Skeletal muscle tissue (tissue), 4 donors: Measurements from ENCODE around the gene PALLD. TPM values are rescaled to one million over a fixed set of nuclear protein-coding genes. Genes with fewer than 3 reads are reported as not detected.

Experiments used
- H3K27ac ChIP-seq: one replicate; pipeline ENCODE4 v1.7.0; 2013; ENCODE audit warnings: mild to moderate bottlenecking, low read depth, low read length, inconsistent platforms
- H3K27me3 ChIP-seq, 3 donors: one replicate each; pipeline ENCODE4 v1.7.0; 2013; ENCODE audit warnings: low read length in 3 of 3; ENCODE audit not compliant: control insufficient read depth in 3 of 3, insufficient read depth in 3 of 3
- H3K36me3 ChIP-seq, 3 donors: one replicate each; pipeline ENCODE4 v1.7.0; 2013; ENCODE audit warnings: low read length in 3 of 3; ENCODE audit not compliant: control insufficient read depth in 3 of 3, insufficient read depth in 3 of 3
- H3K4me1 ChIP-seq, 3 donors: one replicate each; pipeline ENCODE4 v1.7.0; 2013; ENCODE audit warnings: low read length in 3 of 3, mild to moderate bottlenecking in 3 of 3; ENCODE audit not compliant: control insufficient read depth in 3 of 3, insufficient read depth in 3 of 3
- H3K4me3 ChIP-seq, 3 donors: one replicate each; pipeline ENCODE4 v1.7.0; 2013; ENCODE audit warnings: low read length in 3 of 3
- H3K9ac ChIP-seq, 3 donors: one replicate each; pipeline ENCODE4 v1.7.0; 2013; ENCODE audit warnings: low read length in 3 of 3, mild to moderate bottlenecking in 3 of 3, moderate library complexity in 2 of 3, low read depth in 1 of 3
- H3K9me3 ChIP-seq, 3 donors: one replicate each; pipeline ENCODE4 v1.7.0; 2013; ENCODE audit warnings: low read length in 3 of 3; ENCODE audit not compliant: control insufficient read depth in 3 of 3
- total RNA-seq: library from RNA; depleted of rRNA; stranded (reverse); fragments of >200 nt; gene quantifications from one replicate; pipeline ENCODE4 v1.2.3, GENCODE V29; 2014
- donor health status: Osteomylitis.

The PALLD gene
- total RNA-seq, 1 donor from 2014 or later: 140 TPM

DNA sequence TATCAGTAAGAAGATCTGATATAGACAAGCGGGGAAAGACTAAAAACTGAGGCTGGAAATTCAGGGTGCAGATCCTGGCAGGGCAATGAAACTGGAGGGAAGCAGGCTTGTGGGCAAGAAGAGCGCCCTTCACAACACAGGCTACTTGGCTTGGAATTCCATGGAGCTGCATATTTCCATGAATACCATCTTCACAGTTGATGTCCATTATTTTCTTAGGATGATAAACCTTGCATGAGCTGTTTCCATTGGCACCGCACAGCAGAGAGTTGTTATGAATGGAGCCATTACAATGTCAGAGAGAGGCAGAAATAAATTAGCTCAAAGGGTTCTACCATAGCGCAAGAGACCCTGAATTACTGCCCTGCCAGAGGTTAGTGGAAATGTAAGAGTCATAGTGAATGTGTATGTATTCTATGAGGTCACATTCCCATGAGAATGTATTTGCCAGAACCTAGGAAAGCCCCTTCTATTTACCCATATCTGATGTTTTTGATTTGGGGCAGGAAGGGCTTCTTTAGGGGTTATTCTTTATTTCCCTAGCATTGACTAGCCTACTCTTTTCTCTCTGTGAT lies 215.6 kb downstream of the PALLD start:
- Histone ChIP-seq H3K9ac (no peak overlapping the region), H3K36me3 (peaks cover 0 to 7% (median 2%) of the 10 kb centered on the region in 3 donors), H3K27ac (peak overlapping the region; percentile 52), H3K4me3 (no peak overlapping the region), H3K9me3 (no peaks in the 10 kb centered on the region), H3K4me1 (peaks cover 19 to 21% (median 19%) of the 10 kb centered on the region in 3 donors), H3K27me3 (no peaks in the 10 kb centered on the region)

DNA sequence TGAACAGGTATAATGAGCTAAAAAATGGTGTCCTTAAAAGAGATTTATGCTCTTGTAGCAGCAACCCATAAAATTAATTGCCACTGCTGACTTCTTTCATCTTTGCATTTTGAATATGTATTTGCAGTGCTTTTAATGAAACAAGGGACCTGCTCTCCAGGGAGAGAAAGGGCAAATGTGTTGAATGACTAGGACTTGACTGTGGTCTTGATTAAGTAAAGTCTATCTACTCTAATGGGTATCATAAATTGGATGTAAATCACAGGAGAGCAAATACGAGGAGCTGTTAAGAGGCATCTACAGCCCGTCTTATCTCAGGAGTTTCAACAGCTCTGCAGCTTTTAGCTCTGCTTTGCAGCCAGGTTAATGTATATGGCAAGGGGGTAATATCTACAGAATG lies 216.4 kb downstream of the PALLD start:
- Histone ChIP-seq H3K27me3 (no peaks in the 10 kb centered on the region), H3K9ac (no peak overlapping the region), H3K4me3 (no peak overlapping the region), H3K4me1 (peaks cover 20 to 25% (median 24%) of the 10 kb centered on the region in 3 donors), H3K36me3 (peaks cover 0 to 7% (median 2%) of the 10 kb centered on the region in 3 donors), H3K9me3 (no peaks in the 10 kb centered on the region), H3K27ac (no peak overlapping the region)

DNA sequence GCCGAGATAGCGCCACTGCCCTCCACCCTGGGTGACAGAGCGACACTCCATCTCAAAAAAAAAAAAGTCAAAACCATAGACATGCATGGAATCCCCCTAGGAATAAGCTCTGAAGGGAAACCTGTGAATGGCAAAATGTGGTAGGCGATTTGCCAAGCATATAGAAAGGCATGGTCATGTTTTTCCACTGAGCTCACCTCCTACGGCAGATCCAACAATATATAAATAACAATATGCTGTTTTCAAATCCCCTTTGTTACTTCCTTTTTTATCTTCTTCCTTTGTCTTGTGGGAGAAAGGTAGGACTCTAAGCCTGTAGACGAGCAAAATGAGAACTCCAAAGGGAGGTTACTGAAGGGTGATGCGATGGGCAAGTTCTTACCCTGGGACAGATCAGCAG lies 219.0 kb downstream of the PALLD start:
- no peaks in the 10 kb centered on the region for H3K27me3 ChIP-seq
- peaks cover 0 to 7% (median 0%) of the 10 kb centered on the region in 3 donors for H3K36me3 ChIP-seq
- H3K9ac ChIP-seq: no peak overlapping the region
- H3K4me3 ChIP-seq: no peak overlapping the region
- H3K9me3 ChIP-seq: no peaks in the 10 kb centered on the region
- H3K4me1 ChIP-seq: peaks cover 18 to 24% (median 21%) of the 10 kb centered on the region in 3 donors
- no peak overlapping the region for H3K27ac ChIP-seq

DNA sequence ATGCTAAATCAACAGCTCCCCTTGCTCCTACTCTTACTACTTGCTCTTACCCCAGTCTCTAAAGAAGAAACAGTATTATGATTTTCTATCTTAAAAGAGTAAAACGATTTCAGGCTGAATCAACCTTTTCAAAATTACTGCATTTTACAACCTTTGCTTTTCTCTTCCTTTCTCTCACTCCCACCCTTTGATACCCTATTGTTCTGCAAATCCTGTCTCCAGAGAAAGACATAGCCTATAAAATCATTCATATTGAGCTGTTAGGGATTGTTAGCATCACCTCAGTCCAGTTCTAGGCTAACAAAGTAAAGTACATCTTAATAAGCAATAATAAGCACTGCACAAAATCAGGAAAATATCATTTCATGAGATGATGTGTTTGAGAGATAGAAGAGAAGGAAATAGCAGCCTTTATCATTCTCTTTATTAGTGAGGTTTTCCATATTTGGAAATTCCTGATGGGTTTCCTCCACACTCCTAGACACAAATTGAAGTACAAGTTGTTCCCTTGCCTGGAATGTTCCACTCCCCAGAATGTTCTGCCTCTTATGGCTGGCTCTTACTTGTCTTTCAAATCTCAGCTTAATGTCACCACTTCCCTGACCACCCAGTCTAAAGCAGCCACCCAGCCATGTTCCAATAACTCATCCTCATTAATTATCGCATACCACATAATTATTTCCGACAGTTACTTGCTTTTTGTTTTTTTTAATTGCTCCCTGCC lies 219.7 kb downstream of the PALLD start:
- Histone ChIP-seq H3K9me3 (no peaks in the 10 kb centered on the region), H3K27ac (no peak overlapping the region), H3K9ac (no peak overlapping the region), H3K36me3 (peaks cover 0 to 7% (median 0%) of the 10 kb centered on the region in 3 donors), H3K4me3 (no peak overlapping the region), H3K4me1 (peaks cover 11 to 18% (median 15%) of the 10 kb centered on the region in 3 donors), H3K27me3 (no peaks in the 10 kb centered on the region)

DNA sequence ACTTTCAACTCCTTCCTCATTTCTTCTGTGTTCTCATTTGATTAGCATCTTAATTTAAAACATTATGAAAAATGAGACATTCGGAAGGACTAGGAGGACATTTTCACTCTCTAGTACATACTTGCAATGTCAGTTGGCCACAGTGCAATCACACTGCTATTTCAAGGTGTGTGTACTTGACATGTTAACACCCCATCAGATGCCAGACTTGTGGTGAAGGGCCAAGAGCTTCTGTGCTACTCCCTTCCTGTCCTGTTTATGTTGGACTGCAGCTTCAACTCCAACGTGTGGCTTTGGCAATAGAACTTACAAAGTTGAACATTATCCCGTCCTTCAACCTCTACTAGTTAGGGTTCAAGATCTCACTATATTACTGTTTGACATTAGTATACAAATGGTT lies 221.0 kb downstream of the PALLD start:
- no peaks in the 10 kb centered on the region for H3K27me3 ChIP-seq
- H3K9me3 ChIP-seq: no peaks in the 10 kb centered on the region
- no peak overlapping the region for H3K4me3 ChIP-seq
- H3K27ac ChIP-seq: no peak overlapping the region
- H3K4me1 ChIP-seq: peaks cover 9 to 15% (median 10%) of the 10 kb centered on the region in 3 donors
- H3K9ac ChIP-seq: no peak overlapping the region
- H3K36me3 ChIP-seq: peaks cover 0 to 4% (median 0%) of the 10 kb centered on the region in 3 donors

DNA sequence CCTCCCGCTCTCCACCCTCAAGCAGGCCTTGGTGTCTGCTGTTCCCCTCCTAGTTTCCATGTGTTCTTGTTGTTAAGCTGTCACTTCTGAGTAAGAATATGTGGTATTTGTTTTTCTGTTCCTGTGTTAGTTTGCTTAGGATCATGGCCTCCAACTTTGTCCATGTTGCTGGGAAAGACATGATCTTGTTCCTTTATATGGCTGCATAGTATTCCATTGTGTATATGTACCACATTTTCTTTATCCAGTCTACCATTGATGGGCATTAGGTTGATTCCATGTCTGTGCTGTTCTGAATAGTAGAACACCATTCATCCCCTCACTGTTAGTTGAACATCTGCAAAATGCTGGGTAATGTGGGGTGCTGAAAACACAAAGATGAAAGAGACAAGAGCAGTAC lies 222.9 kb downstream of the PALLD start:
- H3K27ac ChIP-seq: no peak overlapping the region
- H3K36me3 ChIP-seq: no peaks in the 10 kb centered on the region
- H3K4me1 ChIP-seq: peaks cover 10 to 15% (median 14%) of the 10 kb centered on the region in 3 donors

DNA sequence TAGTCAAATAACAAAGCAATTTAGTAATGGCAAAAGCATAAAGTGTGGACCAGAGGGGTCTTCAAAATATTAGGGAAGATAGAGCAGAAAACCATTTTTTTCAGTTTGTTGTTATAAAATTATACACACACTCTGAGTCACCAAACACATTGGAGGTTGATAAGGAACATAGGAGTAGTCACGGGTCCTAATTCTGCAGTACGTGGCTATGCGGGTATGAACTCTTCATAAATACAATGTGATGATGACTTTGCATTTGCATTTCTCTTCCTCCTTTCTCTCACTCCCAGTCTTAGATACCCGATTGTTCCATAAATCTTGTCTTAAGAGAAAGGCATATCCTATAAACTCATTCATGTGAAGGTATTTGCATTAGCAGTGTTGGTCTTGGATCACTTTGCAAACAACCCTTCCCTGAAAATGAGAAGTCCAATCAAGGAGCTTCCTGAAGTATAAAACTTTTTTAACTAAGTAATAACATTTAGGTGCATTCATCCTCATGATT lies 223.6 kb downstream of the PALLD start:
- H3K4me3 ChIP-seq: no peak overlapping the region

More for the DNA sequence above, 222.9 kb downstream of the PALLD start:
- no peaks in the 10 kb centered on the region for H3K27me3 ChIP-seq
- no peak overlapping the region for H3K9ac ChIP-seq
- H3K9me3 ChIP-seq: no peaks in the 10 kb centered on the region
- H3K4me3 ChIP-seq: no peak overlapping the region

DNA sequence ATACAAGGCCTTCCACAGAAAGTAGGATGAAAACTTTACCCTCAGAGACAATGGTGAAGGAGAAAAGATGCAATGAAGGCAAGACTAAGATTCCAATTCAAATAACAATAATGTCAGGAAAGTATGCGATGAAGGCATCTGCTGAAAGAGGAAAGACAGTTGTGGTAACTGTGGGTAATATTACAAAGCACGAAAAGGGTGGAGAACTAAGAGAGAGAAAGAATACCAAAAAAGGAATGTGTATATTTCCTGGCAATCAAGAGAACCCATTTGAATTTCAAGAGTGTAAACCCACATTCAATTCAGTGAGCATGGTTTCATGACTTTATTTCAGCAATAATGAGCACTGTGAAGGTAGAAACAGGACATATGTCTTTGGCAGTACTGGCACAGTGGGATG lies 225.5 kb downstream of the PALLD start:
- no peaks in the 10 kb centered on the region for H3K36me3 ChIP-seq
- H3K4me3 ChIP-seq: no peak overlapping the region
- H3K9ac ChIP-seq: no peak overlapping the region
- peaks cover 0 to 4% (median 0%) of the 10 kb centered on the region in 3 donors for H3K9me3 ChIP-seq
- H3K4me1 ChIP-seq: peaks cover 5 to 8% (median 7%) of the 10 kb centered on the region in 3 donors
- no peaks in the 10 kb centered on the region for H3K27me3 ChIP-seq
- peak overlapping the region; percentile 26 for H3K27ac ChIP-seq

More for the DNA sequence above, 223.6 kb downstream of the PALLD start:
- no peaks in the 10 kb centered on the region for H3K9me3 ChIP-seq
- no peak overlapping the region for H3K27ac ChIP-seq
- H3K4me1 ChIP-seq: peaks cover 10 to 15% (median 14%) of the 10 kb centered on the region in 3 donors
- H3K27me3 ChIP-seq: no peaks in the 10 kb centered on the region
- H3K9ac ChIP-seq: no peak overlapping the region
- H3K36me3 ChIP-seq: no peaks in the 10 kb centered on the region

DNA sequence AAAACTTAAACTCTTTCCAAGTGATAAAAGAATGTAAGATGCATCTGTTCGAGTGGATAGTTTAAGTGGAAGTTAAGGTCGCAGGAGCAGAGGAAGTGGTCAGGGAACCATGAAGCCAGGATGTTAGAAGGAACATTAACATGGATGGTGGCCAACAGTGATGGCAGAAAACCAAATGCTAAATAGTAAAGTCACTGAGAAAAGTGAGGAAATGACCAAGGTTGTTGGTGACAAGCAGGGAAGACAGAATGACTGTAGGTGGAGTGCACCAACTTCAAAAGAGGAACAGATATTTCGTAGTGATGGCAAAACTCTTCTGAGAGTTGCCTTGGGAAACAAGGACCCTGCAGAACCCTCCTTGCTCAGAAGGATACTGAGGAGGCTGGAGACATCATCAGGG lies 226.2 kb downstream of the PALLD start:
- peaks cover 0 to 4% (median 0%) of the 10 kb centered on the region in 3 donors for H3K9me3 ChIP-seq
- H3K36me3 ChIP-seq: no peaks in the 10 kb centered on the region
- H3K4me3 ChIP-seq: peak overlapping the region in 1 of 3 donors; percentile 39
- H3K27ac ChIP-seq: peak overlapping the region; percentile 5
- H3K9ac ChIP-seq: no peak overlapping the region
- peaks cover under 1 to 7% (median 2%) of the 10 kb centered on the region in 3 donors for H3K4me1 ChIP-seq
- no peaks in the 10 kb centered on the region for H3K27me3 ChIP-seq

DNA sequence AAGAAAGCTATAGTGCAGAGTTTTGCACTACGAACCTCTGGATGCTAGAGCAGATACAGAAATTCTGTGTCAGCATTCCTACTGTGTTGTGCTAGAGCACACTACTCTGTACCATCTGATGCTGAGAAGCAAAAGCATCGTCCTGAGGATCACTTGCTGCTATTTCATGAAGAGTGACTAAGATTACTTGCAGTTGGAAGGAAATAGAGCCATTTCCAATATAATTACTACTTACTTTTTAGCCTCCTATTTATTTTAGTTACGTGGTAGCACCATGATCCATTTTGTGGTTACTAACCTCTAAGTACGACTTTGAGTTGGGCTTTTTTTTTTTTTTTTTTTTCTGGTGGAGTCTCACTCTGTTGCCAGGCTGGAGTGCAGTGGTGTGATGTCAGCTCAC lies 226.7 kb downstream of the PALLD start:
- peak overlapping the region; percentile 5 for H3K27ac ChIP-seq
- peaks cover 0 to 4% (median 0%) of the 10 kb centered on the region in 3 donors for H3K9me3 ChIP-seq
- H3K36me3 ChIP-seq: no peaks in the 10 kb centered on the region
- no peaks in the 10 kb centered on the region for H3K27me3 ChIP-seq
- H3K4me3 ChIP-seq: no peak overlapping the region
- no peak overlapping the region for H3K9ac ChIP-seq
- H3K4me1 ChIP-seq: peaks cover 0 to 7% (median 2%) of the 10 kb centered on the region in 3 donors
